EH (cell line): ENCODE data around the gene CST9.

ENCODE experiments used
- DNase-seq: peaks from one replicate; pipeline ENCODE4 v3.0.0-alpha.2; 2015; ENCODE audit warnings: low read depth

The CST9 gene

DNA sequence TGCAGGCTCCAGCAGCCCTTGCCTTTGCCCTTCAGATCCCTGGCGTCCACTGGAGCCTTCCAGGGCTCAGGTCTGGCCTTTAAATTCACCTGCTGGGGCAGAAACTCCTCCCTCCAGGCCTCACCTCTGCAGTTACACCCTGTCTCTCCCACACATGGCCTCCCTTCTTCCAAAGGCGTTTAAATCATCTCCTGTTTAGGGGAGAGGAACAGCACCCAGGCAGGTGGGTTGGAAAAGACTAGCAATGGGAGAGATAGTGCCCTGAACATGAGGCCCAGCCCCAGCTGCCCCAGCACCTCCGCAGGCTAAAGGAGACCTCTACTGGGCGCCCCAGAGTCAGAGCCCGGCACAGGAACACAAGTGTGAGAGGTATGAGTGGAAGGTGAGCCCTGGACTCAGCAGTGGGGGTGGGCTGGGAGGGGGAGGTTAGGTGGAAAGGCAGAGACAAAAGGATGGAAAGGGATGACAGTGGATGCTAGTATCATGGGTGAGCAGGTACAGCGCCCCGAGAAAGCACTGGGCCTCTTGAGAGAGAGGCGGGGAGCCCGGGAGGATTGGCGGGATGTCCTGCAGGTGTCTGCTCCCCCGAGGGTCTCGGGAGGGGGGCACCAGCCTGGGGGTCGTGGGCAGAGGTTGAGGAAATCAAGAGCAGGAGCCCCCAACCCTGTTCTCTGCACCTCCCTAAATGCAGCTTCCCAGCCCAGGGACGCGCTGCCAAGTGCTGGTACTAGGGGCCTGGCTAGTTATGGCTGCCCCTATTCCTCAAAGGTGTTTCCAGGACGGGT is at the start of gene CST9:
Gene CST9 (minus strand): TSS at position 51 of the 785 bp plus-strand sequence. CDS start 53 bp downstream, outside the sequence.
- no peak for DNase-seq

DNA sequence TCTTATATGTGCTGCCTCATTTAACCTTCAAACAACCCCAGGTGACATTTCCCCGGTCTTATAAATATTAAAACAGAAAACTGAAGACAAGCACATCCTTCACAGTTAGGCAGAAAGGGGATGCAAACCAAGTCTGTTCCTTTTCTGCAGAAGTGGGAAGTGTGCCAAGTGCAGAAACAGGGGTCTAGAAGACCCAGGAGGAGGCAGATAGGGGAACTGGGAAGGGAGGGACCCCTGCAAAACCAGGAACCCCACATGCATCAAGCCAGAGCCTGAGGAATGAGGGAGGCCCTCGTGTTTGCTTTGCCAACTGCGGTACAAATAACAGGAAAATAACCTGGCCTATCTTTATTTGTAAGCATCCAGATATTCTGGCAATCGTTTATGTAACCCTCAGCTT is 49.0 kb upstream of the CST9 start:
- no peak for DNase-seq

DNA sequence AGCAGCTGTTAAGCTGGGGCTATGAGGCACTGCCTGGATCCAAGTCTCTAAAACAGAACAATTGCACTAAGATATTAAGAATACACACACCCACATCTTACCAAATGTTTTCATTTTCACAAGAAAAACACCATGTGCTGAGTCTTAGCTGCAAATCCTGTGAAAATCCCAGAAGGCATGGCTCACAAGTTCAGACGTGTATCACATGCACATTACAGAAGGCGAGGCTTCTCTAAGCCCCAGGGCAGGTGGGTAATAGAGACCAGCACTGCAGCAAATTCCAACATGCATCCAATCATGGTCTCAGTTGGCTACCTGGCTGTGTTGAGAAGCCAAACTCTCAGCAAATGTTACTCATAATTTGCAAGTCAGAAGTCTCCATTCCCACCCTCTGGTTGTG is 48.3 kb upstream of the CST9 start:
- DNase-seq = no peak

- no peak for DNase-seq
Measured at GRCh38 chr20:23653400-23653938, 47.8 kb upstream of the CST9 start.

GRCh38 chr20:23652926-23653325 is 47.2 kb upstream of the CST9 start:
- no peak for DNase-seq

DNA sequence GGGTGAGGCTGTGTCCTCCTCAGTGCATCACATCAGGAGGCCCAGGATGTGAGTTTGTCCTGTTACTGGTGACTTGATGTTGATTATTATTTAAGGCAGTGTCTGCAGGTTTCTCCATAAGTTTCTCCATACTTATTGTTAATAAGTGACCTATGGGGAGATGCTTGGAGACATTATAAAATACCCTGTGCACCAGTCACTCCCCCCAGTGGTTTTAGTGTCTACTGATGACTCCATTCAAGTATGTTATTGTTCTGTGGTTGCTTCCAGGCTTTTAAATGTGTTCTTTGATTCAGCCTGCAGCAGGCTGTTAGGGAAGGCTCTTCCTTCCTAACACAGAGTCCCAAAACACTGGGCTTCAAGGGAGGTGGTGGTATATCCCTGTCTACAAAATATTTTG is 46.7 kb upstream of the CST9 start:
- DNase-seq = peak; percentile 32

GRCh38 chr20:23651117-23651516 is 45.4 kb upstream of the CST9 start:
- DNase-seq = no peak

DNA sequence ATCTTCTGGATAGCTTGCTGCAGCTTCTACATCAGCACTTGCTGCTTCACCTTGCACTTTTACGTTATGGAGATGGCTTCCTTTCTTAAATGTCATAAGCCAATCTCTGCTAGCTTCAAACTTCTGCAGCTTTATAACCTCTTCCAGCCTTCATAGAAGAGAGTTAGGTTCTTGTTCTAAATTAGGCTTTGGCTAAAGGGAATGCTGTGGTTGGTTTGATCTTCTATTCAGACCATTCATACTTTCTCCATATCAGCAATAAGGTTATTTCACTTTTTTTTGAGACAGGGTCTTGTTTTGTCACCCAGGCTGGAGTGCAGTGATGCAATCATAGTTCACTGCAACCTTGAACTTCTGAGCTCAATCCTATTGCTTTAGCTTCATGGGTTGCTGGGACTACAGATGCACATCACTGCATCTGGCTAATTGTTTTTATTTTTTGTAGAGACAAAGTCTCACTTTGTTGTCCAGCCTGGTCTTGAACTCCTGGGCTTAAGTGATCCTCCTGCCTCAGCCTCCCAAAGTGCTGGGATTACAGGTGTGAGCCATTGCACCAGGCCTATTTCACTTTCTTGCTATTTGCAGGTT is 44.2 kb upstream of the CST9 start:
- DNase-seq = no peak

- DNase-seq = no peak
Measured at GRCh38 chr20:23649242-23649641, 43.5 kb upstream of the CST9 start.

DNA sequence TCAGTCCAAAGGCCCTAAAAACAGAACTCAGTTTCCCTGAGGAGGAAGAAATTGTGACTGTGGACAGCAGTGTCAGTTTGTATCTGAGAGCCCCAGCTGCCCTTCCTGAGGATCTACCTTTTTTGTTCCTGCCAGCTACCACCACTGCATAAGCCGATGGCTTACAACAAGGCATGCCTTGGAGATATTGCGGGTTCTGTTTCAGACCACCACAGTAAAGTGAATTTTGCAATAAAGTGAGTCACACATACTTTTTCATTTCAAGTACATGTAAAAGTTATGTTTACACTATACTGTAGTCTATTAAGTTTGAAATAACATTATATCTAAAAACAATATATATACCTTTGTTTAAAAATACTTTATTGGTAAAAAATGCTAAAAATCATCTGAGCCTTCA is 41.6 kb upstream of the CST9 start:
- no peak for DNase-seq

- DNase-seq = peak; percentile 19
Measured at GRCh38 chr20:23646106-23646873, 40.6 kb upstream of the CST9 start.

DNA sequence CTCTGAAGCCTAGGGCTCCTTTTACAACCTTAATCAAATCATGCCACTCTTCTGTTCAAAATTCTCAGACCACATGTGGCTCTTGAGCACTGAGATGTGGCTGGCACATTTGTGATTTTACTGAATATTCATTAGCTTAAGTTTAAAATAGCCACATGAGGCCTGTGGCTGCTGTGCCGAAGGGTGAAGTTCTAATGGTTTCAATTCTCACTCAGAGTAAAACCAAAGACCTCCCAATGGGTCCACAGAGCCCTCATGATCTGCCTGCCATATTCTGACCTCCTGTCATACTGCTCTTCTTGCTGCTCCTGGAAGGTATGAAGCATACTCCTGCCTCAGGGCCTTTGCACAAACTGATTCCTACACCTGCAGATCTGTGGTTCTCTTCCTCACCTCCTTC is 39.9 kb upstream of the CST9 start:
- no peak for DNase-seq

DNA sequence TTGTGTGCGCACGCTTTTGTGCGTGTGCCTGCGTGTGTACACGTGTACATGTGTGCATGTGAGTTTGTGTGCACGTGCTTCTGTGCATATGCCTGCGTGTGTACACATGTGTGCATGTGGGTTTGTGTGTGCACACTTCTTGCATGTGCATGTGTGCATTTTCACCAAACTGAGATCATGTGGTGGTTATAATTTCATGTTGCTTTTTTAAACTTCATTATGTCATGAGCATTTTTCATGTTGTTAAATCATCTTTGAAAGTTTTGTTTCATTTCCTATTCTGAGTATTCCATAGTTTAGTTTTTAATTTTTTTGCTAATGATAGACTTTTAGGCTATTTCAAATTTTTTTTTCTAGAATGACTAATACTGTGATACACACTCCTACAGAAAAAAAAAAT is 38.4 kb upstream of the CST9 start:
- no peak for DNase-seq

DNA sequence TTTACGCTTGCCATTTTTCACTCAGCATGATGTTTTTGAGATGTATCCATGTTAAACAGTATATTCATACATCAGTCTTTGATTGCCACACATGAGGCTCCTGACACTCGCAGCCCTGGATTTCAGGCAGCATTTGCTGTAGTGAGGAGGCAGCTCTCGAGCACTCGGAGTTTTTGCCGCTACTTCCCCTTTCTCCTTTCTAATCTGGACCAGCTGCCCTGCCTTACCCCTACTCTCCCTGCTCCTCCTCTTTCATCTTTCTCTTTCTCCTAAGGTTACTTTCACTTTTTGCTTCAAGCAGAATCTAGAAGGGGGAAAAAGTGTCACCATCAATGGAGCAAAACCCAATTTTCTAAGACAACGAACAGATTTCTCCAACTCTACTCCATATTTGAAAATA is 37.9 kb upstream of the CST9 start:
- no peak for DNase-seq

DNA sequence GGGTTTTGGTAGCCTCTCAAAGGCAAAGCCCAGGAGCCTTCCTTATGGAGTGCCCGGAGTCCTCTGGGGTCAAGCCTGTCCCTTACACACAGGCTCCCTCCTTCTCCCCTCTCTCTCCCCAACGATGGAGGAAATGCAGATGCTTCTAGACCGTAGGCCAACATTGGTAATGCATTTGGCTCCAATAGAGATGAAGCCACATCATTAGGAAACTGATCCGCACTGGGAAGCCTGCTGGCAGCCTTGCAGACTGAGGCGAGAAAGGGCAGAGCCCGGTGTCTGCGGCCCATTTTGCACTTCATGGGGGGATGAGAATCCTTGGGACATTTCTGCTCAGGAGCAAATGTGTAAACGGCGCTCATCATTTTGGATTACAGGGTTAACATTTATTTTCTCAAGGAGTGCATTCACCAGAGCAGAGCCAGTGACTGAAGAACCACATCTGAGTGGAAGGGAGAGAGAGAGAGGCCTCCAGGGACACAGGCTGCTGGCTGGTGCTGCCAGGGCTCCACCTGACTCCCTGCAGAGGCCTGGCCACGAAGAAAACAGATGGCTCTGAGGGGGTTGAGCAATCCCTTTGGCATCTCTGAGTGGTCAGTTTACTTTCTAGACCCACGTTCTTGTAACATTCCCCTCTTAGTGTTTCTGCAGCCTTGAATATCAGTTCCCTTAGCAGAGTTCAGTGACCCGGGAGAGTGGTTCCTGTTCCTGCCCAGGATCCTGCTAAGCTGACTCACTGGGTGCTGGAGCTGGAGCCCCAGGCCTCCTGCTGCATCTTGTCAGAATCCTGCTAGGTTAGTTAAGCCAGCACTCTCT is 36.4 kb upstream of the CST9 start:
- DNase-seq = peak; percentile 81

DNA sequence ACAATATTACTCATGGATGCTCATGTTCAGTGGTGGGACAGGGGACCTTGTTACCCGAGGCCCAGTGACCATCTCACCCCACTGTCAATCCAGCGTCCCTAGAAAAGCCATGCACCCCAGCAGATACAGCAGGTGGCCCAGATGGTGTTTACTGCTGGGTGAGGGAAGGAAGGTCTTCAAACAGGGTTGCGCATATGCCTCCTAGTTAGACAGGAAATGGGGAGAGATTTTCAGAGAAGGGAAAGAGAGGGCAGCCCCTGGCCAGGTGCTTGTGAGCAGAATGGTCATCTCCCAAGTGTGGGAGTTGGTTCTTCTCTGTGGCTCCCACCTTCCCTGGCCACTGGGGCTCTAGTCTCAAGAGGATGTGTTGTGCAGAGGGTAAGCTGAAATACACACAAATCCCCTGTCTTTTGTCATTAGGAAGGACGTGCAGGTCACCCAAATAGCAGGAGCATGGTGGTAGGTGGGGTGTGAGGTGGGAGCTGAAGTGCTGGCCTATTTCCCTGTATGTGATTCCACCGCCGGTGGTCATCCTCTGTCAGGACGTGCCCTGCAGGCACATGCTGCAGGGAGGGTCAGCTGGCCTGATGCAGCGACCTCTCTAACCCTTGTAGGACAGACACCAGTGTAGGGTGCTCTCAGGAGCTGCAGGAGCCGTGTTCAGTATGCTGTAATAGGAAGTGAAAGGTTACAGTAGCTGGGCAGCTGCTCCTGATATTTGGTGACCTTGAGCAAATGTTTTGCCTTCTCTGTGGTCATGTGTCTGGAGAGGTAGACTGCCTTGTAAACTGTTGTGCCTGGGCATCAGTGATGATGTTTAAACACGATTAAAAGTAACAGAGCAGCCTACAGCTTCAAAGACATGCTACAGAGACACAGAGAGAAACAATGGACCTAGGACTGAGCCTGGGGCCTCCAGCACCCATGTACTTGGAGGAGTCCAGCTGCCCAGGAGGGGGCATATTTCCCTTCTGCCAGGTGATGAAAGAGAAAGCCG is 35.3 kb upstream of the CST9 start:
- DNase-seq = no peak

- no peak for DNase-seq
Measured at GRCh38 chr20:23640018-23640601, 34.4 kb upstream of the CST9 start.

- no peak for DNase-seq
Measured at GRCh38 chr20:23639490-23639958, 33.8 kb upstream of the CST9 start.

DNA sequence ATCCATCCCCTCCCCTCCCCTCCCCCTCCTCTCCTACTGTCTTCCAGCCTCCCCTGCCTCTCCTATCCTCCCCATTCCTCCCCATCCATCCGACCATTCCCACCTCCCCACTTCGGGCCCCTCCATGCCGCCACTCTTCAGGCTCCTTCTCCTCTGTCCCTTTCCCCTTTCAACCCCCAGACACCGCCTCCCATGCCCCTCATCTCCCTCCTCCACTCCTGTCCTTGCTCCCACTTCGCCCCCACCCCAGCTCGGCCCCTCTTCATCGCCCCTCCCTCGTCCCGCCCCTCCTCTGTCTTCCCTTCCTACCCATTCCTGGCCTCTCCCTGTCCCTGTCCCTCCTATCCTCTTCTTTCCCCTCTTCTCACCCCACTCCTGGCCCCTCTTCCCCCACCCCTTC is 32.6 kb upstream of the CST9 start:
- no peak for DNase-seq
